ENCODE data around the gene RBM17.
"Not testable (repeated sequence)": the region's sequence is repeated elsewhere in the genome, so short reads cannot be mapped to it uniquely, and the experiment has no call there.

Gene RBM17

GRCh38 chr10:6139470-6139869 lies 50.6 kb downstream of the RBM17 start:
- no peak for DNase-seq

GRCh38 chr10:6140141-6140841 lies 51.5 kb downstream of the RBM17 start:
- no peak for DNase-seq

- no peak for DNase-seq
These were observed 52.1 kb downstream of the RBM17 start for GRCh38 chr10:6140965-6141295.

GRCh38 chr10:6141296-6142151 lies 52.7 kb downstream of the RBM17 start:
- DNase-seq: no peak

DNA sequence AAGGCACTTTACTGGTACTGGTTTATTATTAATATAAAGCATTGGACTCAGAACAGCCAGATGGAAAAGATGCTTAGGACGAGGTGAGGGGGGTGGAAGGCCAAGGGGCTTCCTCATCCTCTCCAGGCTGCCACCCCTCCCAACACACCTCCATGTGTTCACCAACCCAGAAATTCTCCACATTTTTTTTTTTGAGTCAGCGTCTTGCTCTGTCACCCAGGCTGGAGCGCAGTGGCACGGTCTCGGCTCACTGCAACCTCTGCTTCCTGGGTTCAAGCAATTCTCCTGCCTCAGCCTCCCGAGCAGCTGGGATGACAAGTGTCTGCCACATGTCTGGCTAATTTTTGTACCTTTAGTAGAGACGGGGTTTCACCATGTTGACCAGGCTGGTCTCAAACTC lies 53.4 kb downstream of the RBM17 start:
- DNase-seq: not testable (repeated sequence)

DNA sequence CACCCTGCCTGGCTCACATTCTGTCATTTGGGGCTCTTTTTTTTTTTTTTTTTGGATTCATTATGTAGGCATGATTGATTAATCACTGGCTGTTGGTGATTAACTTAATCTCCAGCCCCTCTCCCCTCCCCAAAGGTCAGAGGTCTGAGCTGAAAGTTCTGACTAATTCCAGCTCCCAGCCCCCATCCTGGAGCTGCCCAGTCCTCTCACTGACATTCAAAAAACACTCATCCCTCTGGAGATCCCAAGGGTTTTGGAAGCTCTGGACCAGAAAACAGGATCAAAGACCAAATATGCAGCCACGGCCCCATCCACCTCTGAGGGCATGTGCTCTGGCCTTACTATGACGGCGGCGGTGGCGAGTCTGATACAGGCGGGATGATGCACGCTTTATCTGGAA lies 53.8 kb downstream of the RBM17 start:
- no peak for DNase-seq

DNA sequence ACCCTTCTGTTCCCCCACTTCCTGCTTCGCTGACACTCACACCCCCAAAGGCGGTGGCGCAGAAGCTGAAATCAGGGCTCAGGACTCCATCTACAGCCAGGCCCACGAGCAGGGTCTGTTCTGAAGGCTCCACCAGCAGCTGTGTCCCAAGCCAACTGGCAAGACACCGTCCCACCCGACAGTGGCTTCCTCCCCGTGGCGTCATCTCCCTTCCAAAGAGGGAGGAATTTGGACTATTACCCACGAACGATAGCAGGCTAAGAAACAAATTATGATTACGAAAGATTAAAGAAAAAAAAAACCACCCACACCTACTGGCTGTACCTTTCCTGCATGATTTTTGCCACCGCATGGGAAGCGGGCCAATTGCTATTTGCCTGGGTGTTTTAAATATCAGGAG lies 54.3 kb downstream of the RBM17 start:
- no peak for DNase-seq

DNA sequence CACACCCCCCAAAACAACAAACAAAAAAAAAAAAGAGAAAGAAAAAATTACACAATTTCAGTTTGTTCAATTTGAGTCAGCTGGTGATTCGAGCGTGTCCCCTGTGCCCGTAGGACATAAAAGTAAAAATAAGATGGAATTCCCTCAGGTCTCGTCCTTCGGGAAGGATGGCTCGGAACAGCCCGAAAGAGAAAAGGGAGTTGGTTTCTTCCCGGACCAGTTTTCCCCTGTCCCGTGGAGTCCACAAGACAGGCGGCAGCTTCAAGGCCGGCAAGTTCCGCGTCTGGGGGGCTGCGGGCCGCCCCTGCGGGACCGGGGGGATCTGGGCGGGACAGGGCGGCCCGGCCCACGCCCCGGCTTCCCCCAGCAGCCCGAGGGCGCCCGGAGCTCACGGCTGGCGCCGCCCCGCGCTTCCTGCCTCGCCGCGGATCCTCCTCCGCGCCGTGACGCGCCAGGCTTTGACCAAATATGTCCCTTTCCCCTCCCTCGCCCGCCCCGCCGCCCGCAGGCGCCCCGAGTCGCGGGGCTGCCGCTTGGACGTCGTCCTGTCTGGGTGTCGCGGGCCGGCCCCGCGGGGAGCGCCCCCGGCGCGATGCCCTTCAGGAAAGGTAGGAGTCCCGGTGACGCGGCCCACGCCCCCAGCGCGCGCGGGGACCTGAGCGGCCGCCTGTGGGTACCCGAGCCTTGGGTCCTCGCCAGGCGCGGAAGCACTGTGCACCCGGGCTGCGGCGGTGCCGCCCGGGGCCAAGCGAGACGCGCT lies 55.8 kb downstream of the RBM17 start:
- peak; percentile 40 for DNase-seq

DNA sequence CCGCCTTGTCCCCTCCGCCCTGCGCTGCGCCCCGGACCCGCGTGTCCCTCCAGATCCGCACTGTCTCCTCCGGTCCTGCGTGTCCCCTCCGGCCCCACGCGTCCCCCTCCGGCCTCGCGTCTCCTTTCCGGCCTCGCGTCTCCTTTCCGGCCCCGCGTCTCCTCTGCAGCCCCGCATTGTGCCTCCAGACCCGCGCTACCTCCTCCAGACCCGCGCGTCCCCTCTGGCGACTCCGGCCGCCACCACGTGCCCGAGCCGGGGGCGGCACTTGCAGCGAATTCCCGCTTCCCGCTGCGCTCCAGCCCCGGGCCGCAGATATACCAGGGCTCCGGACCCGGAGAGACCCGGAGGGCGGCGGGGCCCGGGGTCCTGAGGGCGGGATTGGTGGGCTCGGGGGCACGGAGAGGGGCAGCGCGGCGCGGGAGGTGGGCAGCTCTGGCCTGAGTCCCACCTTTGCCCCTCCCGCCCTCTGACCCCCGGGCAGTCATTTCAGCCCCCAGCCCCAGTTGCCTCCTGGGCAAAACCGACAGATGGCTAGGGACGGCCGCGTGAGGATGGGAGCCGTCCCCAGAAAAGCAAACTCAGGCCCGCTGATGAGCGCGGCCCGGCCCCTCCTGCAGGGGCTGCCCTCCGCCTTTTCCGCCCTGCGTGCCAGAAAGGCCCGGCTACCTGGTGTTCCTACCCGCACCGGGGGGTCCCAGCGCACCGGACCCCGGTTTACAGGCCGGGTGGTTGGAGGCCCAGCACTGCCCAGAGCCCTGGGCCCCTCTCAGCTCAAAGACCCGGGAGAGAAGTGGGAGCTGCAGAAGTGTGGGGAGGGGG lies 56.5 kb downstream of the RBM17 start:
- DNase-seq: peak; percentile 9

GRCh38 chr10:6146013-6146785 lies 57.4 kb downstream of the RBM17 start:
- no peak for DNase-seq

DNA sequence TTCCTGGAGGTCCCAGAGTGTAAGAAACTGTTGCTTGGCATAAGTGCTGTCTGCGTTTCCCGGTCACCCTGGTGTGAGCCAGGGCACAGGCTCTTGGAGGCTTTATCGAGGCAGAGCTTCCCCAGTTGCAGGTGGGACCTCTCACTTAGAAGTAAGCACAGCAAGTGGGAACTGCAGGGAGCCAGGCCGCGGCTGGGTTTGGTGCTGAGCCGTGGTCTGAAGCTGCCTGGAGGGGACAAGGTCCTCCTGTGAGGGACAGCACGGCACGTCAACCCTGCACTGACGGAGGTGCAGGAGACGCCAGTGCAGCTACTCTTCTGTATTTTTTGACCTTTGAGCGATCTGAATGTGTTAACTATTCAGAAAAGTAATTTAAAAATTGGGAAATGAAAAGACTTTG lies 58.1 kb downstream of the RBM17 start:
- DNase-seq: no peak

DNA sequence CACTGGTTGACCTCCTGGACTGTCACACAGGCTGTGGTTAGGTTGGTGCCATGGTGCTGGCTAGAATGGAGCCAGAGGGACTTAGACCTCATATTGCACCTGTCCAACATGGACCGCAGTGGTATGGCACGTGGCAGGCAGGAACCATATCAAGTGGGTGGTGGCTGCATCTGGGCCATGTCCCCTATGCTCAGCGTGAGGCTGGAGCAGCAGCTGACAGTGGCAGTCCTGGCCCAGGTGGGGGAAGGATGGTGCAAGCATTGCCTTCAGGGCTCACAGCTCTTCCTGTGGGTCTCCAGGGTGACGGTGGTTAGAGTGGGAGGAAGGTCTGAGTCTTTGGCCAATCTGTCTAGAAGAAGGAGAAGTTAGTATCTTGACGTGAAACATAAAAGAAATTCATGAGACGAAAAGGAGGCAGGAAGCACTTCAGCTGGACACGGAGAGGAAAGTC lies 59.4 kb downstream of the RBM17 start:
- no peak for DNase-seq

DNA sequence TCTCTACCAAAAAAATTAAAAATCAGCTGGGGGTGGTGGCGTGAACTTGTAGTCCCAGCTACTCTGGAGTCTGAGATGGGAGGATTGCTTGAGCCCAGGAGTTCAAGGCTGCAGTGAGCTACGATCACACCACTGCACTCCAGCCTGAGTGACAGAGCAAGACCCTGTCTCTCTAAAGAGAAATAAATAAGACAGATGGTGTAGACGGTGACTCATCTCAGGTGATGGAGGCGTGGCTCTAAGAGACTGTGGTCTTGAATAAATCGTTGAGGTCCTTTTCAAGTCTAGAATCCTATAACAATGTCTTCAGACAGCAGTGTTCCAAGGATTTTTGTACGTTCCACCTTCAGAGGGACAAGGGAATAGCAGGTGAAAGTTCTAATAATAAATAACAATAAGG lies 60.1 kb downstream of the RBM17 start:
- no peak for DNase-seq

DNA sequence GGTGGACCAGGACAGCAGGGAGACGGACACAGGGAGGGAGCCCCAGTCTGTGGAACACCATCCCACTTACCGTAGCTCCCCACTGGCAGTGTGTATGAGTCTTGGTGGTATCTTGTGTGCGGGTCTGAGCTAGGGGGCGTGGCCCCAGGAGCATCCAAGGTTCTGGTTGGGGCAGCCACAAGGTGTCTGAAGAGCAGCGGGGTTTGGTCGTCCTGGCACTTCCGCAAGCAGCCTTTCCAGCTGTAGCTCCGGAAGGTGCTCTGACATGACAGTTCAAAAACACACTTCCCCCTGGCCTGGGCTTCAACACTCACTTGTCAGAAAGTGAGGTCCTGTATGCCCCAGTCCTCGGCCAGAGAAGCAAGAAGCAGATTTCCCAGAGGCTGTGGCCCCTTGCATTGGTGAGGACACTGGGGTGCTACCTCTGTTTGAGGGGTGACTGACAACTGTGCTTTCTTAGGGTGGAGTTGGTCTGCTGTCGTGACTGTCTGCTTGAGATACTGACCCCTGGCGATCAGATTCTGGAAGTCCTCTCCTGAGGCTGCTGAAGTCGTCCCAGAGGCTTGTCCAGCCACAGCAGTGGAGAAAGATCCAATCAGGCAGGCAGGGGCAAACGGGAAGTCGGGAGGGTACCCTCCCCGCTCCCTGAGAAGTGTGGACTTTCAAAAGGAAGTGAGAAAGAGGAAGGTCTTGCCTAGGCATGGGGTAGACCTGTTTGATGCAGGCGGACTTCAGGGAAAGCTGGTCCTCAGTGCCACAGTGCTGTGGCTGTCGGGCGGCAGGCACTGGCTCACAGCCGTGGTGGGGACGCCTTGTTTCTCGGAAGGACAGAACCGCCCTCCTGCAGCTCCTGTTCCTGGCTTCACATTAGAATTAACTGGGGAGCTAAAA lies 62.5 kb downstream of the RBM17 start:
- no peak for DNase-seq

- no peak for DNase-seq
These were observed 65.0 kb downstream of the RBM17 start for GRCh38 chr10:6153845-6154244.

DNA sequence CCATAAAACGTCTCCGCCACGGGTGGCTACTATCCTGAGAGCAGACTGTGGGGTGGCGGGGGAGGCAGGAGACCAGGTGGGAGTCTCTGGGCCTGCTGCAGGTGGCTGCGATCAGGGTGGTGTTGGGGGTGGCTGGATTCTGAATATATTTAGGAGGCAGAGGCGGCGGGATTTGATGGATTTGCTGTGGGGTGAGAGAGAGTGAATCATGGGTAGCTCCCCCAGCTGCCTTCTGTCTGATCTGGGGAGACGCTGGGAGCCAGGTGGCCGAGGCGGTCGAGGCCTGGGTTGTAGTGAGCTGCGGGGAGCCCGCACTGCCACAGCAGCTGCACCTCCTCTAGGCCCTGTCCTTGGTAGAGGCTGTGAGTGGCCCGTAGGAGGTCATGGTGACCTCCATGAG lies 65.7 kb downstream of the RBM17 start:
- DNase-seq: no peak

DNA sequence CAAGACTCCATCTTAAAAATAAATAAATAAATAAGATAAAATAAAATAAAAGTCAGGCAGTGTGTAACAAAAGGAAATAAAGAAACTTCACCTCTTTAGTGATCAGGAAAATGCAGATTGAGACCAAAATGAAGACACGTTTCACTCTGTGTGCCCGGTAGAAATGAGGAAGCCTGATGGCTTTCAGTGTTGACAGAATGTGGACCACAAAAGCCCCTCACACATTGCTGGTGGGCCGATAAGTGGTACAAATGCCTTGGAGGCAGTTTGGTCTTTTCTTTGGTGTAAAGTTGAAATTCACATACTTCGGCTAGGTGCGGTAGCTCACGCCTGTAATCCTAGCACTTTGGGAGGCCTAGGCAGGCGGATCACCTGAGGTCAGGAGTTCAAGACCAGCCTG lies 69.4 kb downstream of the RBM17 start:
- DNase-seq: no peak

DNA sequence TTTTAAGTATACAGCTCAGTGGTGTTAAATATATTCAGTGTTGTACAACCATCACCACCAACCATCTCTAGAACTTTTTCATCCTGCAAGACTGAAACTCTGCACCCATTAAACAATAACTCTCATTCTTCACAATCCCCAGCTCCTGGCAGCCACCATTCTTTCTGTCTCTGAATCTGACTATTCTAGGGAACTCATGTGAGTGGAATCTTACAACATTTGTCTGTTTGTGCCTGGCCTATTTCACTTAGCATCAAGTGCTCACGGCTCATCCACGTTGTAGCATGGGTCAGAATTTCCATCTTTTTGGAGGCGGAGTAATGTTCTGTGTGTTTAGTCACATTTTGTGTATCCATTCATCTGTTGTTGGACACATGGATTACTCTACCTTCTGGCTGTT lies 73.1 kb downstream of the RBM17 start:
- DNase-seq: no peak

GRCh38 chr10:6162589-6163356 lies 73.9 kb downstream of the RBM17 start:
- no peak for DNase-seq

Measured in NCI-H1092 treated with DMSO at 0.1 percent for 48 hours (cell line).